Suppressor macrophage treated with lipopolysaccharide for 4 hours (primary cell): Measurements from ENCODE around the gene RTKN2.
"Not testable (repeated sequence)": the region's sequence is repeated elsewhere in the genome, so short reads cannot be mapped to it uniquely, and the experiment has no call there.

Experiments used
- DNase-seq: peaks from one replicate; pipeline ENCODE4 v3.0.0-alpha.2; 2020

The RTKN2 gene, protein sequence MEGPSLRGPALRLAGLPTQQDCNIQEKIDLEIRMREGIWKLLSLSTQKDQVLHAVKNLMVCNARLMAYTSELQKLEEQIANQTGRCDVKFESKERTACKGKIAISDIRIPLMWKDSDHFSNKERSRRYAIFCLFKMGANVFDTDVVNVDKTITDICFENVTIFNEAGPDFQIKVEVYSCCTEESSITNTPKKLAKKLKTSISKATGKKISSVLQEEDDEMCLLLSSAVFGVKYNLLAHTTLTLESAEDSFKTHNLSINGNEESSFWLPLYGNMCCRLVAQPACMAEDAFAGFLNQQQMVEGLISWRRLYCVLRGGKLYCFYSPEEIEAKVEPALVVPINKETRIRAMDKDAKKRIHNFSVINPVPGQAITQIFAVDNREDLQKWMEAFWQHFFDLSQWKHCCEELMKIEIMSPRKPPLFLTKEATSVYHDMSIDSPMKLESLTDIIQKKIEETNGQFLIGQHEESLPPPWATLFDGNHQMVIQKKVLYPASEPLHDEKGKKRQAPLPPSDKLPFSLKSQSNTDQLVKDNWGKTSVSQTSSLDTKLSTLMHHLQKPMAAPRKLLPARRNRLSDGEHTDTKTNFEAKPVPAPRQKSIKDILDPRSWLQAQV

DNA sequence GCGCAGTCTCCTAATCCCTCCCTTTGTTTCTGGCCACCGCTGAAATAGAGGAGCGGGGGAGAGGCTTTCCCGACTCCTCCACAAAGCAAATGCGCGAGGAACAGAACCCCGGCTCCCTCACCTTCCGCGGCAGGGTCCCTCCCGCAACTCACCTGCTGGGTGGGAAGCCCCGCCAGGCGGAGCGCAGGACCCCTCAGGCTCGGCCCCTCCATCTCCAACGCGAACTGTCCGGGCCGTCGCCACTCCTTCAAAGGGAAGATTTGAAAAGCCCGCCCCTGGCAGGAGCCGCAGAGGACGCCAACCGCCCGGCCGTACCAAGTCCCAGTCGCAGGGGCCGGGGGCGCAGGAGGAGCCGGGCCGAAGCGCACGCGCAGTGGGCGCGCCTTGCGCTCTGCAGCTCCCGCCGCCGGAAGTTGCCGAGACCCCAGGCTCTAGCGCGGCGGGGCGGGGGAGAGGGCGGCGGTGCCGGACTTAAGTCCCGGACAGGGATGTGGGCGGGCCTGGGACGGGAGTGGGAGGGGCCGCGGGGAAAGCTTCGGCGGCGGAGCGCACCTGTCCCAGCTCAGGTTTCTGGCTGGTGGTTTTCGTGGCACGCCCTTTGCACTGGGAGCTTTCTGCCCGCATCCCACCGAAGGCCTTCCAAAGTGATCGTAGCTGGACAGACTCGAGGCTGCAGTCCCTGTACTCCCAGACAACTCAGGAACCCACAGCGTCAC is at the start of gene RTKN2:
Gene RTKN2 (minus strand): TSS at position 446 of the 716 bp plus-strand sequence. CDS start 234 bp downstream, at position 212.
- peak; percentile 85 for DNase-seq

DNA sequence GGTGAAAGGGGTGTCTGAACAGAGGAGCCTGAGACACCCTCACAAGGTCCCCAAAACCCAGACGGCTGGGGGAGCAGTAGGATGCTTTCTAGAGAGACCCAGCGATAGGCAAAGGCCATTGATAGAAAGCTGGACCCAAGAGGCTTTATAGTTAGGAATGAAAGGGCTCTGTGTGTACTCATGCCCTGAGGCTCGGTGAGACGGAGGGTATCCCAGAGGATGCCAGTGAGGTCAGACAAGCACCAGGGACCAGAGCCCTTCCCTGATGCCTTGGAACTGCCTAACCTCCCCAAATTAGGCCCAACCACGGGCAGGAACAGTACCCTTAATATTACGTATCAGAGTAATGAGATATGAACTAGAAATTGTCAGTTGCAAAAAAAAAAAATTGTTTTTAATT is 48.6 kb upstream of the RTKN2 start:
- DNase-seq = no peak

DNA sequence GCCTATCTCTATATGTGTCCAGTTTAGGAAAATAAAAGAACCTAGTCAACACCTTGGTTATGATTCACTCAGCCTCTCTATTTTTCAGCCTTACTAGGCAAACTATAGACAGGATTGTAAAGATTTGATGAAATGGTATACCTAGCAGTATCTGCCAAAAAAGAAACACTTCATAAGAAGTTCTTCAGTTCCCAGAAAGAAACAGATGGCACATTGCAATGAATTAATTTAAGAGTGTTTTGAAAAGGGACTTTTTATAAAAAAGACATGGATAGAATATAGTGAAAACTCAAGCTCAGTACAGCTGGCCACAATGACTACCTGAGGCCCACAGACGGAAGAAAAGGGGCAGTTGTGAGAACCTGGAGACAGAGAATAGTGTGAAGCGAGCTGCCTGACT is 40.6 kb upstream of the RTKN2 start:
- no peak for DNase-seq

DNA sequence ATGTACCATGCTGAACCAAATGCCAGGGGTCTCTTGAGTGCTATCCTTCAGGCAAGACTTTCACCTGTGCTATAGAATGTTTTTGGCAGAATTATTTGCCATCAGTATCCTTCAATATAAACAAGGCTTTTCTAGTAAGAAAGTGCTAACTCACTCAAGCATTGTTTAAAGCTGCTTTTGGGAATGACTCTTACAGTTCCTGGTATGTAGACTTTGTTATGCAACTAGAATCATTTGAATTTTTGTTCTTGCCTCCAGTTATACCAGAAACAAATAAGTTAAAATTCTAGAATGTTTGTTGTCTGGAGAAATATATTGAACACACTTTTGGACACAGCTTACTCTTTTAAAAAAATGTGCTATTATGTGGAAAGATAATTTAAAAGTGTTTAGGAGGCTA is 39.5 kb upstream of the RTKN2 start:
- no peak for DNase-seq

DNA sequence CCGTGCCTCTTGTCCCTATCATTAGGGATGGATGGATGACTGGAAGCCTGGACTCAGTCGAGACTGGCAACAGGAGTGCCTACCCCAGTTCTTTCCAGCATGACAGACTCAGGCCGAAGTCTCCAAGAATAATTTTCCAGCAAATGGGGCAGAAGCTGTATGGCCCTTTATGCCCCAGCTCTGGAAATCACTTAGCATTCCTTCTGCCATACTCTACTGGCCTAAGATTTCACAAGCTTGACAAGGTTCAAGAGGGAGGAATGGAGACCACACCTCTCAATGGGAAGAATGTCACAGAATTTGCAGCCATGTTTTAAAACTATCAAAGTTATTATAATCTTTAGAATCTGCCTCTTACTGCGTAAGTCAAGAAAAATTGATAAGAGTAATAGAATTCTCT is 39.0 kb upstream of the RTKN2 start:
- DNase-seq = no peak

DNA sequence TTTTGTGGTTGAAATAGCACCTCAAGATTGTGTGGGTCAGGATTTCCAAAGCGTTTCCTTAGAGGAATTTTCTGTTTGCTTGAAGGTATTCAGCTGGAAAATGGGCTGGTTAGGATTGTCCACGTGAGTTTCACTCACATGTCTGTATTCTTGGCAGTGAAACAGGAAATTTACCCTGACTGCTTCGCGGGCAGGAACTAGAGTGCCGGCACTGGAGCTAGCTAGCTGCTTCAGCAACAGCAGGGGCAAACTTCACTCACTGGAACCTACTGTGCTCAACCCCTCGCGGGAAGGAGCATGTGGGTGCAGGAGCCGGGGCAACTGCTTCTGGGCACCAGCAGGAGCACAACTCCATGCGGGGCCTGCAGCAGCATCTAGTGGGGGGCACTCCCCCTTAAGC is 38.0 kb upstream of the RTKN2 start:
- peak; percentile 3 for DNase-seq

DNA sequence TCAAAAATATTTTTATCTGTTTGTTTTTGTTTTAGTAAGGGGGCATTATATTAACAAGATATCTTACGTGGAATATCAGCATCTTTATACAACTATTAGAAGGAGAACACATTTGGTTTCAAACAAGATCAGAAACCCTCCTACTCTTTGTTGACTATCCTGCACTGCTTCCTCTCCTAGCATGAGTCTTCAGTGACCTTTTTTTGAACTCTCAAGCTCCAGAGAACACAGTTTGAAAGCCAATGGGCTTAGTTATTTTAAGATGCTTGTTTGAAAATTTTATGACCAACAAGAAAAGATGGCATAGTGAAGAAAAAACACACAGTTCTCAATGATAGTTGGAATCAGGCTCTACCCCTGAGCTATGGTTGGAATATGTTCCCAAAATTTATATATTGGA is 37.2 kb upstream of the RTKN2 start:
- DNase-seq = peak; percentile 2

DNA sequence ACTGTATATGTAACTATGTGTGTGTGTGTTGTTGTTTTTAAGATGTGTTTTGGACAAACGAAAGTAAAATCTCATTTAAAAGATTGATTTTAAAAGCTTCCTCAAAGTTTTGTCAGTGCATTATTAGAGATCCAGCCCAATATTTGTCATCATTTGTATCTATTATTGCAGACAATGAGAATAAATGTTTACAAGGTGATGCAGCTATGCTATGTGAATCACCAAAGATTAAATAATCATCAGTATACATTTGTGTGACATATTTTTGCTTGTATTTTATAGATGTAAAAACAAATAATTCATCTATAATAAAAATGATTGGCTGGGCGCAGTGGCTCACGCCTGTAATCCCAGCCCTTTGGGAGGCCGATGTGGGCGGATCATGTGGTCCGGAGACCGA is 35.3 kb upstream of the RTKN2 start:
- no peak for DNase-seq

DNA sequence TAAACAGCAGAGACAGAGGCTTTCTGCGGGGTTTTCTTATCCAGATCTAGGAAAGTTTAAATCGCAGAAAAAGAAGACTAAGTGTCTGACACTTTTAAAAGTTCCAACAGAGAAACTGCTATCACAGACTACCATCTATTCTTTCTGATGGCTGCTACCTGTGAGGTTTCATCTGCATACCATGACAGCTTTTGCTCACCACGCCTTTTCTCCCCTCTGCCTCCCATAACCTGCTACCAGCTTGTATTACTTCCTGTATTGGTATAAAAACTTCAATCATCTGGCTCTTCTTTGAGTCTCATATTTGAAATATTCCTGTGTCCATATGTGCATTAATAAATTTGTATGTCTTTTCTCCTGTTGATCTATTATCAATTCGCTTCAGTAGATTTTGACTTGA is 34.1 kb upstream of the RTKN2 start:
- DNase-seq = no peak

DNA sequence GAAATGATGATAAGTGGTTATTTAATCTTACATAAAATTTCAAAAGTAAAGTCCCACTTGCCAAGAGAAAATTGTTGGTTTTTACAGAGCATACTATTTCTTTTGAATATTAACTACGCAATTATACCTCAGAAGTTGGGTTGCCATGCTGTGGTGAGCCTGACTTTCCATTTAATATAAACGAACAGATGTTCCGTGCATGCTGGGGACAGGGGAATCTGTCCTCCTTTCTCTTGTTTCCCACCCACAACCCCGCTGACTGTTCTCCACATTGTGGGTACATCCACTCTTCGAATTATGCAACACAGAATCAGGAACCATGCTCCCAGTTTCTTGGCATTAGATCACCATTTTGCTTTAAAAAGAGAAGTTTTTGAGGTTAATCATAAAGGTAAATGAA is 29.2 kb upstream of the RTKN2 start:
- DNase-seq = peak; percentile 3

DNA sequence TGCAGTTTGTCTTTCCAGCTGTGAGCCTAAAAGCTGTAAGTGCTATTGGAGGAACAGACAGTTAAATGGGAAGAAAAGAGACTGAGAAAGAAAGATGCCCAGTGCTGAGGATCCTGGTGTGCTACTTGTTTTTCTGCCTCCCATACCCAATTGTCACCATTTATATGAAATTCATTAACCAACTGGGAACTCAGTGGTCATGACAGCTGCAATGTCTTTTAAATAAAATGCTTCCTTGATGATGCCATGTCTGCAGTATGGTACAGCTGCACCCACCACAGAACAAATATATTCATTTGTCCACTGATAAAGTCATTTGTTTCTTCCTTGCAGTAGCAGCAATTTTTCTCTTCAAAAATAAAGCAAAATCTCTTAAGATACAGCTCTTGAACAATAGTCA is 15.6 kb upstream of the RTKN2 start:
- DNase-seq = no peak

DNA sequence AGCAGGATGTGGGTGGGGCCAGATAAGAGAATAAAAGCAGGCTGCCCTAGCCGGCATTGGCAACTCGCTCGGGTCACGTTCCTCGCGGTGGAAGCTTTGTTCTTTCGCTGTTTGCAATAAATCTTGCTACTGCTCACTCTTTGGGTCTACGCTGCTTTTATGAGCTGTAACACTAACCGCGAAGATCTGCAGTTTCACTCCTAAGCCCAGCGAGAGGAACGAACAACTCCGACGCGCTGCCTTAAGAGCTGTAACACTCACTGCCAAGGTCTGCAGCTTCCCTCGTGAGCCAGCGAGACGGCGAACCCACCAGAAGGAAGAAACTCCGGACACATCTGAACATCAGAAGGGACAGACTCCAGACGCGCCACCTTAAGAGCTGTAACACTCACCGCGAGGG is 12.7 kb upstream of the RTKN2 start:
- not testable (repeated sequence) for DNase-seq

DNA sequence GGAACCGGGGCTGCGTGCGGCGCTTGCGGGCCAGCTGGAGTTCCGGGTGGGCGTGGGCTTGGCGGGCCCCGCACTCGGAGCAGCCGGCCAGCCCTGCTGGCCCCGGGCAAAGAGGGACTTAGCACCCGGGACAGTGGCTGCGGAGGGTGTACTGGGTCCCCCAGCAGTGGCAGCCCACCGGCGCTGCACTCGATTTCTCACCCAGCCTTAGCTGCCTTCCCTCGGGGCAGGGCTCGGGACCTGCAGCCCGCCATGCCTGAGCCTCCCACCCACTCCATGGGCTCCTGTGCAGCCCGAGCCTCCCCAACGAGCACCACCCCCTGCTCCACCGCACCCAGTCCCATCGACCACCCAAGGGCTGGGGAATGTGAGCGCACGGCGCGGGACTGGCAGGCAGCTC is 11.7 kb upstream of the RTKN2 start:
- DNase-seq = not testable (repeated sequence)

DNA sequence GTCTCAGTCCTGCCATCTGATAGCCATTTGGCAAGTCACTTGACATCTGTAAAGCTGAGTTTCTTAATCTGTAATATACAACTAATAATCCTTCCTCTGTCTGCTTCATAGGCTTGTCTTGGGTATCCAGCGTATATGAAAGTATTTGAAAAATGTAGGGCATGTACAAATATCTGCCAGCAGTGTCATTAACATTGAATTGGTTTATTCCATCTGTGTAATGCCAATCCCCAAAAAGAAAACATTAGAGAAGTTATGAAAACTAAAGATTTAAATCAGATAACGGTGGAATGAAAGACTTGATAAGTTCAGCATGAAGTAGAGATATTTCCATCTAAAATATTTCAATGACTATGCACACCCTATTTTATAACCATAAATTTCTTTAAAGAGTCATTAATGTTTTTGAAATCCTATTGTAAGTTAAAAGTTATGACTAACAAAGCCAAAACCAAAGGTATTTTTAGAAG is 9.8 kb upstream of the RTKN2 start:
- DNase-seq = no peak

DNA sequence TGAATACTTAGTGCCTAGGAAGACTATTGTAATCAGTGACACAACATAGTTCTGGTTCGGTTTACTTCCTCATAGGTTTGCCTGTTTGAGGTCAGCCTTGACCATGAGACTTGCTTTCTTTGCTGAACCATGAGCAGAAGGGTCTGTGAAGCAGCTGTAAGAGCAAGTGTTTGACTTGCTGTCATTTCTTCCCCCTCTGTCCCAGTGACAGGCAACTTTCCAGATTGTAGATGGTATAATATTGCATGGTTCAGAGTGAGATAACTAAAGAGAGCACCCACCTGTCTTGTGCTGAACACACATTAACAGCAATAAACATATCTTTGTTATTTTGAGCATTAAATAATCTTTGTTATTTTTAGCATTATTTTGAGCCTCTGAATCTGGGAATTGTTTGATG is 9.3 kb upstream of the RTKN2 start:
- no peak for DNase-seq

DNA sequence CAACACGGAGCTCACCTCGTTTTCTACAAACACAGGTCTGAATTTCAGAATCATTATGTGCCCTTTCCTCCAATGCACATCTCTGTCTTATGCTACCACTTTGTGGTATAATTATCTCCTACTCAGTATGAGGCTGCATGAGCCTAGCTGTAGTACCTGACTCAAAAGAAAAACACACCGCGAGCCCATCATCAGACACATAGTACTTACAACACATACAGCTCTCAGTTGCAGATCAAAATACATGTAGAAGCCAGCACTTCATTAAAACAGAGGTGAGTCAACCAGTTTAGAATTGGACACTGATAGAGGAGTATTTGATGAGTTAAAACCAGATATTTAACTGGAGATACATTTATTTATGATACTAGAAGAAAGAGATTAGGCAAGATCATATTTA is 1.4 kb upstream of the RTKN2 start:
- DNase-seq = no peak

DNA sequence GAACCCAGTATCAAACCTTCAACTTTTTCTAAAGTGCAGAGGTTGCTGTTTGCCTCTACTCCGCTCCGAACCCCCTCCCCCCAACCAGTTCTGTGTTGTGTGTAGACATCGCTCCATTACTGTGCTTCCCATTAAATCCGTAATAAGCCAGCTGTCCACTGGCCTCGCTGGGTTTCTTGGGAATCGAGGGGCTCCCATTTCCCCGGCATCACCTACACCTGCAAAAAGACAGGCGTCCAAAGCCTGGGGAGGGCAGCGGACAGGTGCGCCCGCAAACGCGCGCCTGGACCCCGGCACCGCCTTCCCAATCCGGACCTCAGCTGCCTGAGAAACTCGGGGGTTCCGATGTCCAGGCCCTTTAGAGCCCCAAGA is 631 bp downstream of the RTKN2 start:
- no peak for DNase-seq

DNA sequence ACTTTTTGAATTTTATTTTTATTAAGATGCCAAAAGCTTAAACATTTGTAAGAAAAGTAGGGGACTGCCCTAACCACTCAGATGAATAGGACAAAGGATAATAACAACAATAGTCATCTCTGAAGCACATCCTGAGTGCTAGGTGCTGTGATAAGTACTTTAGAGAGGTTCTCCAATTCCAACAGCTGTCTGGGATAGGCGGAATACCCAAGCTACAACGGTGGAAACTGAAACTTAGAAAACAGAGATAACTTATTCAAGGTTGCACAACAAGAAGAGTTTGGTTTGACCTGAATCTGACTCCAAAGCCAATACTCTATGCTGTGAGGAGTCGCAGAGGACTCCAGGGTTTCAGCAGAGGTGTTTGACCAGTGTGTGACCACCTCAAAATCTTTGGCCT is 2.0 kb downstream of the RTKN2 start:
- DNase-seq = no peak

DNA sequence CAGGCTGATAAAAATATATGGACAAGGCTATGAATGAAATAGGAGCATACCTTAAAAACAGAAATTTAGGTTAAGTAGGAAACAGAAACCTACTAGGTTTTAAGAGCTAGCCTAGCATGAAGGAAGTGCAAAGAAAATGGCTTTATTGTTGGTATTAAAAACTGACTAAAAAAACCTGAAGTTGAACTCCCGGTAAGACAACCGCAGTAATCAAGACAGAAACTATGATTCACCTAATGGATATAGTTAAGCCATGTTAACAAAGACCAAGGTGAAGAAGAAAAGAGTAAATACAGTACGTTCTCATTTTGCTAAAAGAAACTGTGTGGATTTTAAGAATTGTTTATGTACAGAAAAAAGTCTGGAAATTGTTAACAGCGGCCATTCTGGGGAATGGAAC is 2.5 kb downstream of the RTKN2 start:
- no peak for DNase-seq

DNA sequence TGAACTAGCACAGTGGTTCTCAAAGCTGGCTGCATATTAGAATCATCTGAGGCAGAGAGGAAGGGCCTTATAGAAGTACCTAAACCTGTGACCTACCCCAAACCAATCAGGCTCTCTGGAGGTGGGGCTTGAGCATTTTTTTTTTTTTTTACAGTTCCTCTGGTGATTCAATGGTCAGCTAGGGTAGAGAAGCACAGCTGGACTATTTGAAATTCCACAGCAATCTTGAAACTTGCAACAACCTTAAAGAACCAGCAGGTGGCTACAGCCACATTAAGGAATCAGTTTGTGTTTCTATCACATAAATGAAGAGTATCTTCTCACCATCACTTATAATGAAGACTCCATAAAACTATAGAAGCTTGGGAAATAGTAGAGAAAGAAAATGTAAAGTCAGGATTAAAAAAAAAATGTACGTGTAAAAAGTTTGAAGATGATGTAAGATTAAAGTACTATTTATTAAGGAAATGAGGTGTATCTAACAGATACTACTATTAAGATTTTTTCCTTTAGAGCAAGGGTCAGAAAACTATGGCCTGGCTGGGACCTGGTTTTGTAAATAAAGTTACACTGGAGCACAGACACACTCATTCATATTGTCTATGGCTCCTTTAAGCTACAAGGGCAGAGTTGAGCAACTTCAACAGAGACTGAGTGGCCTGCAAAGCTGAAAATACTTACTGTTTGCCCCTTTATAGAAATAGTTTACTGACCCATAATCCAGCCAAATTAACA is 3.8 kb downstream of the RTKN2 start:
- DNase-seq = peak; percentile 65

DNA sequence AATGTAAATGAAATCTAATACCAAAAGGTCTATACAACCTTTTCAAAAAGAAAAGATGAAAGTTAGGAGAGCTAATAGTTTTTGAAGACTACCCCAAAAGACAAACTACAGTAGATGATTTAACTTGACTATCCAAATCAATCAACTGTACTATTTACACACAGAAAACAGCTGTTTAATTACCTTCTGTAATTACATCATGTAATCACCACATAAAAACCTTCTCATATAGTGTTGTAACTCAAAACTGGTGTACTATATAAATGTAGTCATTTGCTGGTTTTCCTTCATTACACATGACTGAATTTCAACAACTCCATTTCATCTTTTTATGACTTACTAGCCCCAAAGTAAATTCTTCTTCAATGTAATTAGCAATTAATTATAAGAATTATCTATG is 4.5 kb downstream of the RTKN2 start:
- DNase-seq = no peak

DNA sequence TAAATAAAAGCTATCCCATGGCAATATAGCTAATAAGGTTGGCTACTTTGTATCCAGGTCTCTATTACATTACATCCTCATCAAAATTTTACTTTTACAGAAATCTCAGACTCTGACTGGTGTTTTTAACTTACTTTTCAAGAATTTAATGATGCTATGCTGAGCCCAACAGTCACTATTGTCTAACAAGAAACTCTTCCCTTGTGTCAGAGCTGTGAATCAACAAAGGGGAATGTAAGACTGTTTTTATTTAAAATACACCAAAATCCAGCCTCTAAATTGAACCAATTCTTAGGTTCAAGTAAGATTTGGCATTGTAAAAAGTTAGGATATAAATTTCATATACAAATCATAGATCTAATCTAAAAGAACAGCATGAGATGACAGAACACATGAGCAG is 7.0 kb downstream of the RTKN2 start:
- DNase-seq = no peak

DNA sequence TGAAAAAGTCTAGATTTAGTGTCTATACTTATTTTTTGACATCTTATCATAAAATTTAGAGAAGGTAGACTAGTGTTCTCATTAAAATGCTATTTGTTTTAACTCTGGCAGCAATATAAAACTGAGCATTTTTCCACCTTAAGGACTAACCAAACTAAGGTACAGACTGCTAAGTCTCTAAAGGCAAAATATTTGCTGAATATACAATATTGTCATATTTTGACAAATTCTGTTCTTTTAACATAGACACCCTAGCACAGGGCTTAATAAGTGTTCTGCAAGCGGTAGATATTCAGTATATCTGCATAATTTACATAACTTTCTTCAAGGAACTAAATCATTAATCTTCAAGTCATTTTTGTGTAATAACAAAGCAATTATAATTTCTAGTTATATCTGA is 8.6 kb downstream of the RTKN2 start:
- no peak for DNase-seq
